GM19468 (cell line): ENCODE measurements around the gene MUC15.

Experiments used
- ATAC-seq: cut with Tn5 transposase; IDR thresholded peaks from one replicate; pipeline ENCODE4 v1.9.1; 2021; ENCODE audit warnings: mild to moderate bottlenecking, moderate library complexity, moderate number of reproducible peaks; ENCODE audit not compliant: unreplicated experiment; ENCODE audit errors: extremely low read depth

Gene MUC15

DNA sequence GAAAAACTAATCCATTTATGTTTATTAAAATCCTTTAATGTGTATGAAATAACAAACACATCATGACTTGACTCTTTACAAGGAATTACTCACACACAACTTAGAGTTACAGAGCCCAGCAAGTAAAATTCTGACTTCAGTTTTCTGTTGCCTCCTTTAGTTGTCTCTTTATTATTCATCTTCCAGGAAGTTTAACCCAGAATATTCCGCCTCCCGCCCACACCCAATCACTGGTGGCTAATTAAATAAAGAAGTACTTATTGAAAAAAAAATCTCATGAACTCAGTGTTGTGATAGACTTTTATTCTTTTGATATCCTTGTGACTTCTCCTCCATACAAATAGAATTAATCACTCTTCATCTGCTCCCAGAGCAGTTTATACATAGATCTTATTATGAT, 61.9 kb downstream of the MUC15 start:
- no peak for ATAC-seq
